ENCODE data around the gene DPF3. TPM values are rescaled to one million over a fixed set of nuclear protein-coding genes. Genes with fewer than 3 reads are reported as not detected.
"Not testable (repeated sequence)": the region's sequence is repeated elsewhere in the genome, so short reads cannot be mapped to it uniquely, and the experiment has no call there.

Gene DPF3
- total and polyA plus RNA-seq, 7 donors, result 2.3 to 25.3 (median 19.4) TPM

DNA sequence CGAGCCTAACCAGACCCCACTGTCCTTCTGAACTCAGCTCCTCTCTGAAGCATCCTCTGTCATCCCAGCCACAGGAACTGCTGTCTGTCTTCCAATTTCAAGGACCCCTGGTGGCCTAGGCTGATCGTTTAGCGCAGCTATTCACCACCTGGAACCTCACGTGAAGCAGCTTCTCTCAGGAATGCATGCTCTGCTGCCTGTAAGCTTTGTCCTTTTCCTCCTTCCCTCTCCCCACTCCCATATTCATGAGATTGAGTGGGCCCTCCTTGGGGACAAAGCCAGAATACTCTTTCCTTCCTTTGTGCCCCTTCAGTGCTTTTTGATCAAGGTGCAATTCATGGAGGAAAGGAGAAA is 17.2 kb downstream of the DPF3 start:
- no peaks in the 10 kb centered on the region for H3K27me3 ChIP-seq (ENCODE audit: insufficient read depth in 3 of 3, low read length in 2 of 3)
- ATAC-seq, result peak in 2 of 4 donors; percentile 21 to 27
- DNase-seq, result no peak
- WGBS, 3 donors, result 20 to 40% (median 34%) methylated on average over 4 of the region's 4 CpGs
- intact Hi-C loops (cut with DNase I), result no loop called here
- no peak overlapping the region for H3K4me3 ChIP-seq
- H3K4me1 ChIP-seq, result peaks cover 10% of the 10 kb centered on the region
- H3K36me3 ChIP-seq (ENCODE audit: insufficient read depth in 1 of 2, low read depth in 1 of 2), result no peaks in the 10 kb centered on the region
- TF ChIP-seq CTCF (IDR thresholded peaks at IDR 0.05), result no peak
- no peak overlapping the region for H3K27ac ChIP-seq
- H3K9me3 ChIP-seq, result no peaks in the 10 kb centered on the region

GRCh38 chr14:72876005-72876709 is 17.7 kb downstream of the DPF3 start:
- intact Hi-C loops (cut with DNase I), result no loop called here
- DNase-seq (no peak), ATAC-seq (peak in 1 of 4 donors; percentile 6)
- peaks cover 16% of the 10 kb centered on the region for H3K4me1 ChIP-seq
- no peak overlapping the region for H3K27ac ChIP-seq
- no peak for TF ChIP-seq CTCF (IDR thresholded peaks at IDR 0.05)
- no peaks in the 10 kb centered on the region for H3K27me3 ChIP-seq (ENCODE audit: insufficient read depth in 3 of 3, low read length in 2 of 3)
- whole genome bisulfite sequencing, 3 donors, result 51 to 56% (median 52%) methylated on average over 9 of the region's 9 CpGs
- no peaks in the 10 kb centered on the region for H3K36me3 ChIP-seq (ENCODE audit: insufficient read depth in 1 of 2, low read depth in 1 of 2)
- H3K9me3 ChIP-seq, result no peaks in the 10 kb centered on the region
- no peak overlapping the region for H3K4me3 ChIP-seq

DNA sequence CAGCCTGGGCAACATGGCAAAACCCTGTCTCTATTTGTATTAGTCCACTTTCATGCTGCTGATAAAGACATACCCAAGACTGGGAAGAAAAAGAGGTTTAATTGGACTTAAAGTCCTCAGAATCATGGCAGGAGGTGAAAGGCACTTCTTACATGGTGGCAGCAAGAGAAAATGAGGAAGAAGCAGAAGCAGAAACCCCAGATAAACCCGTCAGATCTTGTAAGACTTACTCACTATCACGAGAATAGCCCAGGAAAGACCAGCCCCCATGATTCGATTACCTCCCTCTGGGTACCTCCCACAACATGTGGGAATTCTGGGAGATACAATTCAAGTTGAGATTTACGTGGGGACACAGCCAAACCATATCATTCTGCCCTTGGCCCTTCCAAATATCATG is 23.0 kb downstream of the DPF3 start:
- H3K9me3 ChIP-seq; DNase-seq; H3K4me3 ChIP-seq; H3K36me3 ChIP-seq (ENCODE audit: insufficient read depth in 1 of 2, low read depth in 1 of 2); H3K27me3 ChIP-seq (ENCODE audit: insufficient read depth in 3 of 3, low read length in 2 of 3); intact Hi-C loops (cut with DNase I): not testable (repeated sequence)
- Histone ChIP-seq H3K4me1 (peaks cover 19% of the 10 kb centered on the region), H3K27ac (peak overlapping the region; percentile 32)
- ATAC-seq, result peak in 2 of 4 donors; percentile 57 to 78
- WGBS, 3 donors, result 27 to 47% (median 40%) methylated on average over 4 of the region's 4 CpGs

DNA sequence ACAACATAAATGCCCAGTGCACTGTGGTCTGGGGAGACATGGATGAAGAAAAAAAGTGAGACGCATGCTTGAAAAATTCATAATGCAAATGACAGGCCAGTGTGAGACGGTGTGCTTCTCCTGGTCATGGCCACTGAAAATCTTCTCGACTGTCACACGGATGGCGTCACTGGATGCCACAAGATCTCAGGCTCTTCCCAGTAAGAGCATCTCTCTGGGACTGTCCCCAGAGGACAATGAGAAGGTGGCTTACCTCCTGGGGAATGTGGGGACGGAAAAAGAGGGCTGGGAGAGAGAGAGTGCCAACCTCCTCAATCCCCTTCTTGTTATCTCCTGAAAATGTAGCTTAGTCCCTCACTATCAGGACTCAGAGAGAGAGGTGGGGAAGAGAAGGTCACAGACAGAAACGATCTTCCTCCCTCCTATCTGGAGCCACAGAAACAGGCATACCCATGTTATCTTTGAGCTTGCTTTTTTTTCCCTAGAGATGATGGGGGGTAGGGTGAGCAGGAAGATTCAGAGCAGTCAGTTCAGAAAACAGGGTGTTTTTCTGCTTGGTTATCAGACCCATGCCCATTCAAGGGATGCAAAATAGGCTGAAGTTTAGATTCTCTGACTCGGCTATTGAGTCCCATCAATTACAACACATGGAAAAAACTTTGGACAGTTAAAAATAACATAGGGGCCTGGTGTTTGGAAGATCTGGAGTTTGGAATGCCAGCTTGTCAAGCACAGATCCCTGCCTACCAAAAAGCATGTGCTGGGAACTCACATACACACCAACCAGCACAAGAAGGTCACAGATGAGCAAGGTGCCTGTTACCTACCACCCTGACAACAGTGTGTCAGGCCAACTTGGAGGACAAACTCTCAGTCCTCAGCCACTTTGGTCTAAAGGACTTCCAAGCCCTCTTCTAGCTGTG is 24.2 kb downstream of the DPF3 start:
- H3K27me3 ChIP-seq (ENCODE audit: insufficient read depth in 3 of 3, low read length in 2 of 3), result no peaks in the 10 kb centered on the region
- 48 to 73% (median 53%) methylated on average over 8 of the region's 8 CpGs for WGBS, 3 donors
- no peak for TF ChIP-seq CTCF (IDR thresholded peaks at IDR 0.05)
- H3K36me3 ChIP-seq (ENCODE audit: insufficient read depth in 1 of 2, low read depth in 1 of 2), result no peaks in the 10 kb centered on the region
- intact Hi-C loops (cut with DNase I), result no loop called here
- peak; percentile 37 to 51 (median 50) for ATAC-seq
- H3K4me3 ChIP-seq, result no peak overlapping the region
- H3K27ac ChIP-seq, result peak overlapping the region; percentile 32
- H3K4me1 ChIP-seq, result peaks cover 19% of the 10 kb centered on the region
- H3K9me3 ChIP-seq, result no peaks in the 10 kb centered on the region
- DNase-seq, result no peak

GRCh38 chr14:72868500-72868899 is 25.4 kb downstream of the DPF3 start:
- WGBS, 3 donors, result 83 to 88% (median 87%) methylated on average over 3 of the region's 3 CpGs
- no peak for TF ChIP-seq CTCF (IDR thresholded peaks at IDR 0.05)
- Histone ChIP-seq H3K9me3 (no peaks in the 10 kb centered on the region), H3K27me3 (ENCODE audit: insufficient read depth in 3 of 3, low read length in 2 of 3) (no peaks in the 10 kb centered on the region), H3K4me3 (no peak overlapping the region), H3K27ac (no peak overlapping the region), H3K4me1 (peaks cover 19% of the 10 kb centered on the region), H3K36me3 (ENCODE audit: insufficient read depth in 1 of 2, low read depth in 1 of 2) (no peaks in the 10 kb centered on the region)
- DNase-seq (no peak), ATAC-seq (no peak)
- intact Hi-C loops (cut with DNase I), result no loop called here
